Panc1 (cell line): ENCODE data around the gene LRMDA. TPM values are rescaled to one million over a fixed set of nuclear protein-coding genes. Genes with fewer than 3 reads are reported as not detected.

Experiments used
- ATAC-seq: fragments of 200-7000 bp; cut with Tn5 transposase; 2 replicates; pipeline ENCODE4 v1.9.1; 2020; ENCODE audit warnings: mild to moderate bottlenecking, moderate library complexity
- BruUV-seq: library from RNA; stranded (reverse); fragments of 400-500 nt; replicated peaks from 2 replicates; lab custom pipeline; 2021; lab: Mats Ljungman, UMichigan
- CTCF ChIA-PET: fragments of 300-600 bp; sonication (Branson Sonifier 250); formaldehyde crosslinking; loops from one replicate; lab custom pipeline; 2022; ENCODE audit warnings: antibody characterized with exemption; lab: Charles Lee
- POLR2A ChIA-PET: fragments of 300-600 bp; sonication (Branson Sonifier 250); formaldehyde crosslinking; loops from one replicate; lab custom pipeline; 2022; ENCODE audit warnings: antibody characterized with exemption; lab: Charles Lee
- DNase-seq: peaks from one replicate; pipeline ENCODE4 v3.0.0-alpha.2; 2010; ENCODE audit warnings: low read depth, low spot score
- H3K27ac ChIP-seq: 2 replicates; pipeline ENCODE4 v1.5.1; 2011; ENCODE audit warnings: mild to moderate bottlenecking, low read length, inconsistent platforms
- H3K27me3 ChIP-seq: fragments of 200-500 bp; sonication (Bioruptor generic); 2 replicates; pipeline ENCODE4 v1.6.0; 2014; ENCODE audit warnings: low read length, inconsistent platforms; ENCODE audit not compliant: control insufficient read depth, insufficient read depth
- H3K36me3 ChIP-seq: fragments of 200-500 bp; sonication (Bioruptor generic); 2 replicates; pipeline ENCODE4 v1.5.1; 2014; ENCODE audit warnings: inconsistent platforms, mild to moderate bottlenecking, low read length, moderate library complexity; ENCODE audit not compliant: control insufficient read depth, insufficient read depth
- H3K4me1 ChIP-seq: 2 replicates; pipeline ENCODE4 v1.5.1; 2011; ENCODE audit warnings: inconsistent platforms, mild to moderate bottlenecking, low read length, moderate library complexity; ENCODE audit not compliant: control insufficient read depth, insufficient read depth
- H3K4me3 ChIP-seq, 2 experiments: 2 replicates each; pipeline ENCODE4 v1.5.1; 2011 to 2012; ENCODE audit warnings: low read depth in 2 of 2, low read length in 2 of 2, mild to moderate bottlenecking in 2 of 2, inconsistent platforms in 1 of 2, moderate library complexity in 1 of 2
- H3K9me3 ChIP-seq: fragments of 200-500 bp; sonication (Bioruptor generic); 2 replicates; pipeline ENCODE4 v1.5.1; 2014; ENCODE audit warnings: low read depth, mild to moderate bottlenecking, inconsistent platforms, low read length, moderate library complexity; ENCODE audit not compliant: control insufficient read depth, insufficient read depth
- CTCF ChIP-seq: fragments of 450-650 bp; IDR thresholded peaks from 2 replicates; pipeline ENCODE4 v1.5.1; 2017; ENCODE audit warnings: mild to moderate bottlenecking
- POLR2AphosphoS5 ChIP-seq: IDR thresholded peaks from 2 replicates; pipeline ENCODE4 v1.6.1; 2012; ENCODE audit warnings: mild to moderate bottlenecking, low read depth, low read length, moderate library complexity
- REST ChIP-seq, 2 experiments: IDR thresholded peaks; 2 replicates each; pipeline ENCODE4 v1.6.1; 2011 to 2012; ENCODE audit warnings: low read depth in 2 of 2, control low read depth in 1 of 2, low read length in 1 of 2, mild to moderate bottlenecking in 1 of 2, moderate library complexity in 1 of 2; ENCODE audit not compliant: insufficient read depth in 1 of 2
- SIN3A ChIP-seq: IDR thresholded peaks from 2 replicates; pipeline ENCODE4 v1.6.1; 2012; ENCODE audit warnings: low read depth, mild to moderate bottlenecking, low read length, moderate library complexity, borderline replicate concordance; ENCODE audit not compliant: insufficient read depth
- TCF7L2 ChIP-seq: IDR thresholded peaks from 2 replicates; pipeline ENCODE4 v1.6.1; 2011; ENCODE audit warnings: mild to moderate bottlenecking, low read depth, low read length, inconsistent platforms
- in situ Hi-C: cut with HindIII; loops from 2 replicates; pipeline ENCODE4 v1.10.0; 2016; ENCODE audit warnings: low sequenced_read_pairs, low pct_unique_long_range_greater_than_20kb
- intact Hi-C: fragments of 100-400 bp; cut with micrococcal nuclease; formaldehyde crosslinking; loops from one replicate; pipeline ENCODE4 v1.10.0; 2022; ENCODE audit not compliant: unreplicated experiment
- total RNA-seq: library from RNA; stranded (reverse); gene quantifications from one replicate; pipeline ENCODE4 v1.2.1, GENCODE V29; 2021; ENCODE audit not compliant: unreplicated experiment

LRMDA gene
- total RNA-seq, 1 experiment from 2014 or later, result 1.2 TPM

- H3K27ac ChIP-seq, result no peak overlapping the region
- no peaks in the 10 kb centered on the region for H3K4me1 ChIP-seq
- DNase-seq, result no peak
- TF ChIP-seq REST (IDR thresholded peaks at IDR 0.05; ENCODE audit: insufficient read depth in 1 of 2, low read depth in 2 of 2, low read length in 1 of 2) (no peak), SIN3A (no peak), POLR2AphosphoS5 (no peak), CTCF (no peak), TCF7L2 (no peak)
- CTCF ChIA-PET, result no interaction called here
- BruUV-seq, result no TSS peak
- no peaks in the 10 kb centered on the region for H3K9me3 ChIP-seq
- no peak for ATAC-seq
- POLR2A ChIA-PET, result no interaction called here
- in situ Hi-C loops, result no loop called here
- H3K4me3 ChIP-seq, result no peak overlapping the region
- no peaks in the 10 kb centered on the region for H3K36me3 ChIP-seq
- intact Hi-C loops, result no loop called here
- peaks cover 5% of the 10 kb centered on the region for H3K27me3 ChIP-seq
Observed at GRCh38 chr10:76553263-76554032, 1122.0 kb downstream of the LRMDA start.

GRCh38 chr10:76554033-76554408 lies 1122.6 kb downstream of the LRMDA start:
- in situ Hi-C loops, result no loop called here
- CTCF ChIA-PET, result no interaction called here
- POLR2A ChIA-PET, result no interaction called here

More at GRCh38 chr10:76554033-76554408, 1122.6 kb downstream of the LRMDA start:
- Histone ChIP-seq H3K4me3 (no peak overlapping the region), H3K9me3 (no peaks in the 10 kb centered on the region), H3K36me3 (no peaks in the 10 kb centered on the region), H3K27ac (no peak overlapping the region), H3K4me1 (no peaks in the 10 kb centered on the region), H3K27me3 (peaks cover 5% of the 10 kb centered on the region)
- TF ChIP-seq REST (IDR thresholded peaks at IDR 0.05; ENCODE audit: insufficient read depth in 1 of 2, low read depth in 2 of 2, low read length in 1 of 2) (no peak), SIN3A (no peak), CTCF (no peak), TCF7L2 (no peak), POLR2AphosphoS5 (no peak)
- ATAC-seq (no peak), DNase-seq (no peak)
- no TSS peak for BruUV-seq
- intact Hi-C loops, result no loop called here
